Stimulated activated CD4-positive, alpha-beta T cell treated with anti-CD3 and anti-CD28 coated beads, Interleukin-12 subunit alpha, Interleukin-12 subunit beta, amount 100 ng/mL, for 4 hours (primary cell): Measurements from ENCODE around the gene MYL6.
A peak's percentile ranks its signal among the peaks of the same experiment; 100 is the strongest.
"Not testable (repeated sequence)": the region's sequence is repeated elsewhere in the genome, so short reads cannot be mapped to it uniquely, and the experiment has no call there.

Source experiments
- DNase-seq: peaks from one replicate; pipeline ENCODE4 v3.0.0-alpha.2; 2020

The MYL6 gene

GRCh38 chr12:56193025-56193578 is 34.9 kb downstream of the MYL6 start:
- DNase-seq = peak; percentile 63

GRCh38 chr12:56196818-56197550 is 38.8 kb downstream of the MYL6 start:
- DNase-seq = not testable (repeated sequence)

GRCh38 chr12:56197921-56198635 is 39.9 kb downstream of the MYL6 start:
- DNase-seq = no peak

GRCh38 chr12:56198836-56199235 is 40.7 kb downstream of the MYL6 start:
- DNase-seq = no peak

GRCh38 chr12:56202366-56202765 is 44.2 kb downstream of the MYL6 start:
- no peak for DNase-seq

GRCh38 chr12:56202838-56203237 is 44.7 kb downstream of the MYL6 start:
- DNase-seq = no peak

- no peak for DNase-seq
Measured at GRCh38 chr12:56204275-56204674, 46.1 kb downstream of the MYL6 start.

GRCh38 chr12:56205445-56205844 is 47.3 kb downstream of the MYL6 start:
- DNase-seq = no peak

GRCh38 chr12:56206452-56207166 is 48.5 kb downstream of the MYL6 start:
- peak; percentile 20 for DNase-seq

- no peak for DNase-seq
Measured at GRCh38 chr12:56208006-56208405, 49.8 kb downstream of the MYL6 start.
